Measurements from ENCODE around the gene TTC3. TPM values are rescaled to one million over a fixed set of nuclear protein-coding genes. Genes with fewer than 3 reads are reported as not detected.

Gene TTC3
- total and polyA plus RNA-seq, 2 donors from 2014 or later, result 22.3 to 102 TPM

GRCh38 chr21:37195059-37195458, 122.0 kb downstream of the TTC3 start:
- Histone ChIP-seq H3K36me3 (ENCODE audit: control insufficient read depth in 2 of 3, insufficient read depth in 3 of 3, low read length in 3 of 3) (peaks cover 8 to 24% (median 10%) of the 10 kb centered on the region in 3 donors), H3K27ac (ENCODE audit: low read depth in 2 of 2, low read length in 2 of 2) (no peak overlapping the region), H3K9ac (ENCODE audit: low read length in 3 of 3) (no peak overlapping the region), H3K4me3 (ENCODE audit: low read length in 3 of 3) (no peak overlapping the region), H3K27me3 (ENCODE audit: control insufficient read depth, insufficient read depth, low read length) (no peaks in the 10 kb centered on the region), H3K9me3 (ENCODE audit: control insufficient read depth in 2 of 3, insufficient read depth in 1 of 3, low read length in 3 of 3) (no peaks in the 10 kb centered on the region), H3K4me1 (ENCODE audit: control insufficient read depth in 2 of 3, insufficient read depth in 2 of 3, low read depth in 1 of 3, low read length in 3 of 3) (no peaks in the 10 kb centered on the region)
- DNase-seq, result no peak
- intact Hi-C loops (cut with DNase I), result no loop called here
- TF ChIP-seq CTCF (IDR thresholded peaks at IDR 0.05; ENCODE audit: borderline replicate concordance, extremely low read depth, insufficient read depth), result no peak
- no peak for FAIRE-seq

- H3K27ac ChIP-seq (ENCODE audit: low read depth in 2 of 2, low read length in 2 of 2), result no peak overlapping the region
- no peak for TF ChIP-seq CTCF (IDR thresholded peaks at IDR 0.05; ENCODE audit: borderline replicate concordance, extremely low read depth, insufficient read depth)
- no peak for DNase-seq
- intact Hi-C loops (cut with DNase I), result no loop called here
- H3K4me1 ChIP-seq (ENCODE audit: control insufficient read depth in 2 of 3, insufficient read depth in 2 of 3, low read depth in 1 of 3, low read length in 3 of 3), result no peaks in the 10 kb centered on the region
- H3K27me3 ChIP-seq (ENCODE audit: control insufficient read depth, insufficient read depth, low read length), result no peaks in the 10 kb centered on the region
- no peak overlapping the region for H3K9ac ChIP-seq (ENCODE audit: low read length in 3 of 3)
- no peak for FAIRE-seq
- H3K36me3 ChIP-seq (ENCODE audit: control insufficient read depth in 2 of 3, insufficient read depth in 3 of 3, low read length in 3 of 3), result peaks cover 5 to 29% (median 13%) of the 10 kb centered on the region in 3 donors
- no peaks in the 10 kb centered on the region for H3K9me3 ChIP-seq (ENCODE audit: control insufficient read depth in 2 of 3, insufficient read depth in 1 of 3, low read length in 3 of 3)
- H3K4me3 ChIP-seq (ENCODE audit: low read length in 3 of 3), result no peak overlapping the region
Observed at GRCh38 chr21:37195610-37196009, 122.6 kb downstream of the TTC3 start.

- Histone ChIP-seq H3K36me3 (ENCODE audit: control insufficient read depth in 2 of 3, insufficient read depth in 3 of 3, low read length in 3 of 3) (peaks cover 4 to 35% (median 21%) of the 10 kb centered on the region in 3 donors), H3K27ac (ENCODE audit: low read depth in 2 of 2, low read length in 2 of 2) (no peak overlapping the region), H3K4me3 (ENCODE audit: low read length in 3 of 3) (no peak overlapping the region), H3K9me3 (ENCODE audit: control insufficient read depth in 2 of 3, insufficient read depth in 1 of 3, low read length in 3 of 3) (no peaks in the 10 kb centered on the region), H3K27me3 (ENCODE audit: control insufficient read depth, insufficient read depth, low read length) (no peaks in the 10 kb centered on the region), H3K9ac (ENCODE audit: low read length in 3 of 3) (no peak overlapping the region), H3K4me1 (ENCODE audit: control insufficient read depth in 2 of 3, insufficient read depth in 2 of 3, low read depth in 1 of 3, low read length in 3 of 3) (no peaks in the 10 kb centered on the region)
- intact Hi-C loops (cut with DNase I), result no loop called here
- no peak for TF ChIP-seq CTCF (IDR thresholded peaks at IDR 0.05; ENCODE audit: borderline replicate concordance, extremely low read depth, insufficient read depth)
- DNase-seq, result no peak
- no peak for FAIRE-seq
Observed at GRCh38 chr21:37196847-37197246, 123.8 kb downstream of the TTC3 start.

DNA sequence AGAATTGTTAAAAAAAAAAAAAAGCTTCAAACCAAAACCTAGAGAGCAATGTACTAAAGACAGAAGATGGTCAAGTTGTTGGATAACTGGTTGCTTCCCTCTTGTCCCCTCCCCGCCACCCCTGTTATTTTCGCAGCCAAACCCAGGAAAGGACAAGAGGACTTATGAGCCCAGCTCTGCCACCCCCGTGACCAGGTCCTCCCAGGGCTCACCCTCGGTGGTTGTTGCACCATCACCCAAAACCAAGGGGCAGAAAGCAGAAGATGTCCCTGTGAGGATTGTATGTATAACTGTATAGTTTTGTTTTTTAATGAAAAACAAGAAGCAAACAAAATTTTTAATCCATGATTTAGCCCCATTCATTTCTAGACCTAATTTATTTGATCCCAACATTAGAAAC, 124.7 kb downstream of the TTC3 start:
- intact Hi-C loops (cut with DNase I), result no loop called here
- Histone ChIP-seq H3K27ac (ENCODE audit: low read depth in 2 of 2, low read length in 2 of 2) (no peak overlapping the region), H3K9ac (ENCODE audit: low read length in 3 of 3) (no peak overlapping the region), H3K9me3 (ENCODE audit: control insufficient read depth in 2 of 3, insufficient read depth in 1 of 3, low read length in 3 of 3) (no peaks in the 10 kb centered on the region), H3K27me3 (ENCODE audit: control insufficient read depth, insufficient read depth, low read length) (no peaks in the 10 kb centered on the region), H3K36me3 (ENCODE audit: control insufficient read depth in 2 of 3, insufficient read depth in 3 of 3, low read length in 3 of 3) (peaks cover 5 to 41% (median 28%) of the 10 kb centered on the region in 3 donors), H3K4me1 (ENCODE audit: control insufficient read depth in 2 of 3, insufficient read depth in 2 of 3, low read depth in 1 of 3, low read length in 3 of 3) (no peaks in the 10 kb centered on the region), H3K4me3 (ENCODE audit: low read length in 3 of 3) (no peak overlapping the region)
- TF ChIP-seq CTCF (IDR thresholded peaks at IDR 0.05; ENCODE audit: borderline replicate concordance, extremely low read depth, insufficient read depth), result no peak
- DNase-seq (no peak), FAIRE-seq (no peak)

Measured in kidney (tissue), 14 donors.